Endothelial cell of umbilical vein (primary cell): ENCODE measurements around the gene WDFY2. TPM values are rescaled to one million over a fixed set of nuclear protein-coding genes. Genes with fewer than 3 reads are reported as not detected.

Source experiments
- BruUV-seq: library from RNA; stranded (reverse); fragments of 400-500 nt; replicated peaks from 2 replicates; lab custom pipeline; 2021; lab: Mats Ljungman, UMichigan
- CTCF ChIA-PET: fragments of 300-600, 350-600 bp; sonication (Branson Sonifier 250); formaldehyde crosslinking; loops from one replicate; lab custom pipeline; 2021; ENCODE audit warnings: antibody characterized with exemption, inconsistent platforms; lab: Charles Lee
- POLR2A ChIA-PET: fragments of 300-600, 350-600 bp; sonication (Branson Sonifier 250); formaldehyde crosslinking; loops from one replicate; lab custom pipeline; 2021; ENCODE audit warnings: antibody characterized with exemption, inconsistent platforms; lab: Charles Lee
- DNase-seq: peaks from one replicate; pipeline ENCODE4 v3.0.0-alpha.2; 2011; ENCODE audit warnings: low read depth, low spot score
- FAIRE-seq: peaks from 2 replicates; lab custom pipeline; 2011; peaks lifted over from hg19 to GRCh38; lab: Jason Lieb, UNC
- H2AFZ ChIP-seq: 2 replicates; pipeline ENCODE4 v1.6.0; 2012; ENCODE audit warnings: low read depth, low read length, control low read depth, inconsistent platforms
- H3K27ac ChIP-seq: 2 replicates; pipeline ENCODE4 v1.5.1; 2011; ENCODE audit warnings: low read depth, mild to moderate bottlenecking, control low read depth, low read length, moderate library complexity; ENCODE audit not compliant: insufficient read depth
- H3K27me3 ChIP-seq, 2 experiments: 2 replicates each; pipeline versions ENCODE4 v1.6.0 to v1.6.1; 2011; ENCODE audit warnings: low read length in 2 of 2, mixed read lengths in 1 of 2; ENCODE audit not compliant: control insufficient read depth in 2 of 2, insufficient read depth in 2 of 2
- H3K36me3 ChIP-seq, 2 experiments: 2 replicates in 1 of 2; 3 replicates in 1 of 2; pipeline ENCODE4 v1.5.1; 2011; ENCODE audit warnings: low read length in 2 of 2, mild to moderate bottlenecking in 1 of 2, moderate library complexity in 1 of 2; ENCODE audit not compliant: control insufficient read depth in 2 of 2, insufficient read depth in 2 of 2; ENCODE audit errors: extremely low read depth in 1 of 2
- H3K4me1 ChIP-seq: 3 replicates; pipeline ENCODE4 v1.5.1; 2011; ENCODE audit warnings: mild to moderate bottlenecking, low read length; ENCODE audit not compliant: control insufficient read depth, insufficient read depth; ENCODE audit errors: extremely low read depth
- H3K4me2 ChIP-seq: 2 replicates; pipeline ENCODE4 v1.6.1; 2011; ENCODE audit warnings: low read length, control low read depth, mixed read lengths; ENCODE audit not compliant: insufficient read depth
- H3K4me3 ChIP-seq, 3 experiments: fragments of 200-600 bp in 1 of 3; sonication (generic), shearing (Covaris generic) in 1 of 3; replicated peaks in 1 of 3; 2 replicates each; pipeline ENCODE4 v1.5.1; 2011 to 2016; ENCODE audit warnings: control low read depth in 3 of 3, low read length in 3 of 3, mild to moderate bottlenecking in 2 of 3, inconsistent platforms in 1 of 3, low read depth in 1 of 3, moderate library complexity in 1 of 3; ENCODE audit not compliant: insufficient read depth in 1 of 3
- H3K79me2 ChIP-seq: 2 replicates; pipeline ENCODE4 v1.6.0; 2012; ENCODE audit warnings: low read length, inconsistent platforms; ENCODE audit not compliant: control insufficient read depth, insufficient read depth
- H3K9ac ChIP-seq: replicated peaks from 2 replicates; pipeline ENCODE3; 2011; ENCODE audit warnings: low read length, control low read depth; ENCODE audit not compliant: insufficient read depth; ENCODE audit errors: extremely low read depth
- H3K9me1 ChIP-seq: replicated peaks from 3 replicates; pipeline ENCODE4 v1.6.0; 2011; ENCODE audit warnings: mild to moderate bottlenecking, low read length; ENCODE audit not compliant: control insufficient read depth, insufficient read depth; ENCODE audit errors: extremely low read depth
- H3K9me3 ChIP-seq: replicated peaks from 2 replicates; pipeline ENCODE4 v1.5.1; 2012; ENCODE audit warnings: low read length, inconsistent platforms; ENCODE audit not compliant: control insufficient read depth, insufficient read depth
- H4K20me1 ChIP-seq: replicated peaks from 2 replicates; pipeline ENCODE3; 2011; ENCODE audit warnings: mild to moderate bottlenecking, low read length; ENCODE audit not compliant: control insufficient read depth, insufficient read depth; ENCODE audit errors: extremely low read depth
- CTCF ChIP-seq, 2 donors: IDR thresholded peaks; 1 replicate in 1 of 2; 2 replicates in 1 of 2; pipeline ENCODE4 v1.5.1; 2011; ENCODE audit warnings: low read length in 2 of 2, mild to moderate bottlenecking in 2 of 2, moderate library complexity in 2 of 2, control low read depth in 1 of 2, inconsistent platforms in 1 of 2, low read depth in 1 of 2; ENCODE audit not compliant: insufficient read depth in 1 of 2; ENCODE audit errors: extremely low read depth in 1 of 2
- EZH2 ChIP-seq: IDR thresholded peaks from 2 replicates; pipeline ENCODE4 v1.6.1; 2012; ENCODE audit warnings: borderline replicate concordance, low read depth, mild to moderate bottlenecking, moderate library complexity, low read length, inconsistent platforms; ENCODE audit not compliant: severe bottlenecking
- FOS ChIP-seq: IDR thresholded peaks from 2 replicates; pipeline ENCODE4 v1.6.1; 2011; ENCODE audit warnings: mild to moderate bottlenecking, low read length, moderate library complexity, borderline replicate concordance; ENCODE audit not compliant: insufficient read depth
- GATA2 ChIP-seq: IDR thresholded peaks from 2 replicates; pipeline ENCODE4 v1.7.0; 2011; ENCODE audit warnings: low read depth, mild to moderate bottlenecking, moderate library complexity, mixed read lengths, low read length; ENCODE audit not compliant: insufficient read length, insufficient read depth
- JUN ChIP-seq: IDR thresholded peaks from 2 replicates; pipeline ENCODE4 v1.6.1; 2011; ENCODE audit warnings: borderline replicate concordance, low read depth; ENCODE audit not compliant: insufficient read length, insufficient read depth
- MAX ChIP-seq: IDR thresholded peaks from 2 replicates; pipeline ENCODE4 v1.6.1; 2011; ENCODE audit not compliant: insufficient read depth, insufficient read length
- MYC ChIP-seq: IDR thresholded peaks from one replicate; pipeline ENCODE4 v1.6.1; 2011; ENCODE audit warnings: mild to moderate bottlenecking, low read depth, low read length
- POLR2A ChIP-seq: IDR thresholded peaks from 2 replicates; pipeline ENCODE4 v1.6.1; 2012; ENCODE audit warnings: low read depth, mild to moderate bottlenecking, control low read depth, low read length
- POLR2AphosphoS5 ChIP-seq: IDR thresholded peaks from 2 replicates; pipeline ENCODE4 v1.6.1; 2012; ENCODE audit warnings: low read depth, mild to moderate bottlenecking, control low read depth, low read length, moderate library complexity; ENCODE audit not compliant: insufficient read depth
- dilution Hi-C: fragments of 300-500 bp; cut with MboI; formaldehyde crosslinking; loops from one replicate; pipeline ENCODE4 v1.15.0; 2019; ENCODE audit warnings: low sequenced_read_pairs; ENCODE audit not compliant: extremely low pct_ligation_motif_present
- intact Hi-C: fragments of 100-400 bp; cut with micrococcal nuclease; formaldehyde crosslinking; loops from one replicate; pipeline ENCODE4 v1.10.0; 2022
- polyA plus RNA-seq, 4 experiments: library from polyadenylated mRNA; depleted of rRNA in 3 of 4; stranded (reverse) in 3 of 4; unstranded in 1 of 4; fragments of >200 nt; gene quantifications; 2 replicates each; pipeline versions ENCODE4 v1.2.1 to v1.2.3, GENCODE V29; 2011 to 2012; ENCODE audit warnings: missing spikeins in 1 of 4
- total RNA-seq: library from RNA; stranded (reverse); gene quantifications from 2 replicates; pipeline ENCODE4 v1.2.3, GENCODE V29; 2021

The WDFY2 gene
- total and polyA plus RNA-seq, 2 donors (not counting 3 experiments of a cell fraction or from before 2014, with no cell fraction given) = 2.1 to 5.5 TPM

- intact Hi-C loops = no loop called here
- Histone ChIP-seq H3K4me3 (no peak overlapping the region), H3K4me1 (no peaks in the 10 kb centered on the region), H4K20me1 (no peaks in the 10 kb centered on the region), H3K9ac (no peak overlapping the region), H2AFZ (no peak overlapping the region), H3K27me3 (no peaks in the 10 kb centered on the region), H3K4me2 (no peak overlapping the region), H3K27ac (no peak overlapping the region), H3K9me3 (no peaks in the 10 kb centered on the region), H3K9me1 (no peaks in the 10 kb centered on the region), H3K79me2 (no peaks in the 10 kb centered on the region), H3K36me3 (no peaks in the 10 kb centered on the region)
- no peak for FAIRE-seq
- dilution Hi-C loops = no loop called here
- TF ChIP-seq JUN (no peak), EZH2 (no peak), POLR2A (no peak), FOS (no peak), MYC (no peak), MAX (no peak), CTCF (IDR thresholded peaks at IDR 0.05; ENCODE audit: extremely low read depth in 1 of 2, insufficient read depth in 1 of 2, low read depth in 1 of 2, low read length in 2 of 2) (no peak), GATA2 (no peak), POLR2AphosphoS5 (no peak)
- POLR2A ChIA-PET = interaction anchor here (2.4 kb wide), 1 partner anchor 331 kb away, joined by 6 read pairs; the partner anchor contains the start of gene INTS6
- no peak for DNase-seq
- no TSS peak for BruUV-seq
- CTCF ChIA-PET = no interaction called here
Observed at GRCh38 chr13:51784097-51784496, 199.8 kb downstream of the WDFY2 start.
